HG03460 (cell line): ENCODE data around the gene DSTN.

Experiments used
- ATAC-seq: cut with Tn5 transposase; IDR thresholded peaks from one replicate; pipeline ENCODE4 v1.9.1; 2021; ENCODE audit not compliant: unreplicated experiment

DSTN gene

GRCh38 chr20:17622851-17623508 is 53.1 kb downstream of the DSTN start:
- ATAC-seq: no peak

DNA sequence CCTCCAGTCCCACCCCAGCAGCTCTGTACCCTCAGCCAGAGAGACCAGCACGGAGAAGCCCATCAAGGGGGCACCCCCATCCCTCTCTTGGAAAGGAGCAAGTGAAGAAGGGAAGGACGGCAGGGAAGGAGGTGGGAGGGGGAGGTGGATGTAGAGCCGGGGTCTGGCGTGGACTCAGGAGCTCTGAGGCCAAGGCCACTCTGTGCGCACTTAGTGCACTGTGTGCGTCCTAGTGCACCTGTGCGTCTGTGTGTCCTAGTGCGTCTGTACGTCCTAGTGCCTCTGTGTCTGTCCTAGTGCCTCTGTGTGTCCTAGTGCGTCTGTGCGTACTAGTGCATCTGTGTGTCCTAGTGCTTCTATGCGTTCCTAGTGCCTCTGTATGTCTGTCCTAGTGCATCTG is 54.2 kb downstream of the DSTN start:
- ATAC-seq: no peak

- no peak for ATAC-seq
Observed at GRCh38 chr20:17624551-17625245, 54.8 kb downstream of the DSTN start.

GRCh38 chr20:17625246-17626051 is 55.6 kb downstream of the DSTN start:
- ATAC-seq: no peak

GRCh38 chr20:17626217-17627007 is 56.5 kb downstream of the DSTN start:
- no peak for ATAC-seq

- no peak for ATAC-seq
Observed at GRCh38 chr20:17627101-17627955, 57.5 kb downstream of the DSTN start.

- ATAC-seq: no peak
Observed at GRCh38 chr20:17628101-17628841, 58.4 kb downstream of the DSTN start.

GRCh38 chr20:17629025-17629424 is 59.1 kb downstream of the DSTN start:
- no peak for ATAC-seq

GRCh38 chr20:17629678-17630089 is 59.8 kb downstream of the DSTN start:
- ATAC-seq: no peak

DNA sequence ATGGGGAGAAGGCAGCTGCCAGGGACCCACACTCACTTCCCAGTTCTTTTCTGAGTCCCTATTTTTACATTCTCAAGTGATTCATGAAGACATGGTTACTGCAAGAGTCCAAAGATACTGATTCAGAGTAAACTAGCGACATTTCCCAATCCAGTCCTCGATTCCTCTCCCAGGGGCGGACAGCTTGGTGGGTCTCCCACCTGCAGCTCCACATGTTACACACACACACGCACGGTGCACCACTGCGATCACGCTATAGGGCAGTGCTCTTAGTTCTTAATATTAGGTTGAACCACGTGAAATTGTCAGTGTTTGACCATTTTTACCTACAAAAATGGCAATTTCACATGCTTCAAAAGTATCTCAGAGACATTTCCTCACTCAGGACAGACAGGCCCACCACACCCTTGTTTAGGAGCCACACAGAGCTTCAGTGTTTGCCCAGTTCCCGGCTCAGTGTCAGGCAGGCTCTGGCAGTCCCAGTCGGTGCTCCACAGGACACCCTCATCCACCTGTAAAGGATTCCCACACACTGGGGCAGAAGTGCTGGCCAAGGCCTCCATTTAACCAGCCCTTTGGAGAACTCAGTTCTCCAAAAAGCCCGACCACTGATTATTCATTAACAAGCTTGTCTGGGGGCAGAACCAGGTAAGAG is 60.4 kb downstream of the DSTN start:
- no peak for ATAC-seq

DNA sequence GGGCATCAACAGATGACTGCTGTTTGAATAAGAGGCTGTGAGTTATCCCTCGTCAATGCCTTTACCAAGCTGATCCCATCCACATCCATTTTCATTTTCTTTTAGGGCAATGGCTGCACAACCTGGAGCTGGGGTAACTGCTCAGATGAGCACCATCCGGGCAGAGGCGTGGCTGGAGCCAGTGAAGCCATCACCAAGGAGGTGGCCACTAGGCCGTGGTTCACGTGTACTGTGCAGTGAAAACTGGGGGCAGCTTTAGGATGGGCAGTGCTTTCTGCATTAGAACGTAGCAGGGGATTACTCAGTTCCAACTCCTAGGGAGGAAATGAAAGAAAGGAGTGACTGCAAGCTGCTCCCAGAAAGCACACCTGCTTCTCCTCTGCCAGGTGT is 60.9 kb downstream of the DSTN start:
- ATAC-seq: no peak

DNA sequence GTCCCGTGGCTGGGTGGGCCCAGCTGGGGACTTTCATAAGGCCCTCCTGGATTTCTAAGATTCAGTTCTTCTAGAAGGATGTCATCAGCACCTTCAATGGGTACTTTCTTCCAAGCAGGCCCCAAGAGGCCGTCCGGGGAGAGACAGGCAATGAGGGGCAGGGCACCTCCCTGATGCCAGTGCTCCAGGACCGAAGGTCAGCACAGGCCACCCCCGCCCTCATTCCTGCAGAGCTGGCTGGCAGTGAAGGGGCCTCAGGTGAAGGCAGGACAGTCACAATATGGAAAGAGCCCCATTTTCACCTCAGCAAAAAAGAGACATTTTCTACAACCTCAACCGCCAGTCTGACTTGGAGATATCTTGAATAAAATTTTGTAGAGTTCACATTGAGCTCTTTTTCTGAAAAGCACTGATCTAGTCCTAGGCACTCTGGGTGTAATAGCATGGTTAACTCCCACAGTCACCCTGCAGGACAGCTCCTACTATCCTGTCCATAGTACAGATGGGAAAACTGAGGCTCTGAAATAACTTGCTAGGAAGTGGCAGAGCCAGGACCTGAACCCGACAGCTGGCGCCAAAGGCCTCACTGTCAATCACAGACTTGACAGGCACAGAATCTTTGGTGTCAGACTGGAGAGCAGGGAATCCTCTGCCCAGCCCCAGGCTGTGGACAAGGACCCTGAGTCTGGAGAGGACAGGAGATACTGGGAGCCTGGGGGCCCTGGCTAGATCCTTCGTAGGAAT is 61.9 kb downstream of the DSTN start:
- ATAC-seq: no peak

DNA sequence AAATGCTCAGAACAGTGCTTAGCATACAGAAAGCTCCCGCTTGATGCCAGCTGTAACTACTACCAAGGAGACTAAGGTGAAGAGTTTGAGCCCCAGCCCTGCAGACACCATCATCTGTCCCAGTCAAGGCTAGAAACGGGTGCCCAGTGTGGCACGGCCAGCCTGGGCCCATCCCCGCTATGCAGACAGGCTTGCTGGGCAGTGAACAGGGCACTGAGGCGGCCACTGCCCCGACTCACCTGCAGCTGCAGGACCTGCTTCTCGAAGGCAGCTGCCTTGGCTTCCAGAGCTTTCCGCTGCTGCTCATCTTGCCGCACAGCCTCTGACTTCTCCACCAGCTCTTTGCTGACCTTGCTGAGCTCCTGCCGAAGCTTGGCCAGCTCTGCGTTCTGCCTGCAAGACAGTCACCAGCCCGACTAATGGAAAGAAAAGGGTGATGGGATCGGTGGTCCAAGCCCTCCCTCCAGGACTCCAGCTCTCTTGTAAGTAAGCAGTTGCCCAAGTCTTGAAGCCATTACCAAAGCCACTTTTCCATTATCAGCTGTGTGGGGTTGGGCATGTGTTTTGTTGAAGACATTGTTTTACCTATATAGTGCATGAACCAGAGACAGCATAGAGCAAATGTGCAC is 63.5 kb downstream of the DSTN start:
- ATAC-seq: no peak

DNA sequence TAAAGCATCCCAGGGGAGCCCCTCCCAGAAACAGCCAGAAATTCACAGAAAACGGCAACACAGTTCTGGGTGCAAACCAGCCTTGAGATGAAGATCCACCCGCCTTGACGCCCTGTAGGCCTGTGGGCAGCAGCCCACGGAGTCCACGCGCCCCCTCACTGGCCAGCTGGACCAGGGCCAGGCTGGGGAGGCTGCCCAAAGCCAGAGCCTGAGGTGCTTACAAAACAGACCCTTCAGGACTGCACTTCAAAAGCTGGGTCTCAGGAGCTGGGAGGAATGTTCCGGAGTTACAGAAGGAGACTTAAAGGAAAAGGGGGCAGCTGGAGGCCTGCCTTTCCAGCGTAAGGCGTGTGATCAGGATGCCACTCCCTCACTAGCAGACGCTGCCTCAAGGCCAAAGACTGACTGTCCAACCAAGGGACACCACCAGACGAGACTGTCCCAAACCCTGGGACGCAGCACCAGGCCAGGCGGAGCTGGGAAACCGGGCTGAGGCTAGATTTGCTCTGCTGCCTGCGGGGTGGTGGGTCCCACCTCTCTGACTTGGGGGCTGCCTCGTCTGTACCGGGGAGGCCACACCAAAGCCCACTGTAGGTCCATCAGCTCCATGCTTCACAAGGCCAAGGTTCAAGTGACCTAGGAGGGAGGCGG is 64.1 kb downstream of the DSTN start:
- no peak for ATAC-seq

GRCh38 chr20:17634661-17635331 is 64.9 kb downstream of the DSTN start:
- ATAC-seq: no peak

- no peak for ATAC-seq
Observed at GRCh38 chr20:17635332-17636244, 65.7 kb downstream of the DSTN start.
